Omental fat pad (tissue), 4 donors: ENCODE measurements around the gene FECH. TPM values are rescaled to one million over a fixed set of nuclear protein-coding genes. Genes with fewer than 3 reads are reported as not detected.

Source experiments
- ATAC-seq: fragments of 150-250 bp; one replicate; pipeline ENCODE4 v1.9.1; 2016; ENCODE audit warnings: mild to moderate bottlenecking, moderate library complexity; ENCODE audit not compliant: low FRiP score
- DNase-seq: peaks from one replicate; pipeline ENCODE4 v3.0.0-alpha.2; 2019; ENCODE audit warnings: low spot score
- CTCF ChIP-seq, 3 donors: fragments of 450-650 bp; IDR thresholded peaks; one replicate each; pipeline ENCODE4 v1.5.1; 2016 to 2017; ENCODE audit warnings: antibody characterized with exemption in 3 of 3, mild to moderate bottlenecking in 3 of 3, moderate library complexity in 2 of 3
- total RNA-seq, 4 donors: library from RNA; depleted of rRNA; stranded (reverse); fragments of >200 nt; gene quantifications; one replicate each; pipeline ENCODE4 v1.1.0, GENCODE V29; 2016

FECH gene
- total RNA-seq, 4 donors from 2014 or later, result 22.3 to 53.0 (median 31.7) TPM

GRCh38 chr18:57519668-57520424 lies 66.7 kb downstream of the FECH start:
- DNase-seq, result no peak
- ATAC-seq, result no peak
- no peak for TF ChIP-seq CTCF (IDR thresholded peaks at IDR 0.05)

GRCh38 chr18:57518533-57518932 lies 68.0 kb downstream of the FECH start:
- no peak for TF ChIP-seq CTCF (IDR thresholded peaks at IDR 0.05)
- no peak for ATAC-seq
- no peak for DNase-seq

GRCh38 chr18:57516056-57516455 lies 70.4 kb downstream of the FECH start:
- no peak for ATAC-seq
- no peak for DNase-seq
- TF ChIP-seq CTCF (IDR thresholded peaks at IDR 0.05), result no peak

- DNase-seq (no peak), ATAC-seq (no peak)
- TF ChIP-seq CTCF (IDR thresholded peaks at IDR 0.05), result no peak
Measured at GRCh38 chr18:57505231-57505630, 81.3 kb downstream of the FECH start.

GRCh38 chr18:57502624-57503023 lies 83.9 kb downstream of the FECH start:
- no peak for ATAC-seq
- TF ChIP-seq CTCF (IDR thresholded peaks at IDR 0.05), result no peak
- no peak for DNase-seq

GRCh38 chr18:57498682-57499256 lies 87.7 kb downstream of the FECH start:
- TF ChIP-seq CTCF (IDR thresholded peaks at IDR 0.05), result no peak
- ATAC-seq (no peak), DNase-seq (no peak)

Other genes starting within 250 kb of the FECH start
- gene ST8SIA3, start 234.1 kb downstream of the FECH start, total RNA-seq, result not detected
- gene ONECUT2, start 151.3 kb downstream of the FECH start, total RNA-seq, result under 1 TPM in 2 of 4 donors, not detected in 2; under 0.01 to 0.06 TPM
- 100 to 1,000 TPM in 3 of 4 donors, 10 to 100 TPM in 1; 88.9 to 122 (median 112) TPM for gene NARS1, start 35.1 kb upstream of the FECH start, total RNA-seq
- 10 to 100 TPM in 1 of 4 donors, 1 to 10 TPM in 3; 6.3 to 21.8 (median 7.9) TPM for gene ATP8B1, start 216.6 kb upstream of the FECH start, total RNA-seq